DMS53 treated with DMSO at 0.1 percent for 48 hours (cell line): ENCODE results near the gene BLVRB.
"Not testable (repeated sequence)": the region's sequence is repeated elsewhere in the genome, so short reads cannot be mapped to it uniquely, and the experiment has no call there.

Experiments used
- DNase-seq: peaks from one replicate; lab custom pipeline; 2025; ENCODE audit not compliant: unreplicated experiment; lab: John Stamatoyannopoulos, UW

Gene BLVRB

GRCh38 chr19:40489882-40490230 lies 24.3 kb upstream of the BLVRB start:
- no peak for DNase-seq

- no peak for DNase-seq
Observed at GRCh38 chr19:40486017-40486416, 20.5 kb upstream of the BLVRB start.

GRCh38 chr19:40475878-40476644 lies 10.5 kb upstream of the BLVRB start:
- not testable (repeated sequence) for DNase-seq

- no peak for DNase-seq
Observed at GRCh38 chr19:40474737-40475136, 9.2 kb upstream of the BLVRB start.

GRCh38 chr19:40472516-40472915 lies 7.0 kb upstream of the BLVRB start:
- no peak for DNase-seq

- DNase-seq, result no peak
Observed at GRCh38 chr19:40471111-40471510, 5.6 kb upstream of the BLVRB start.

- no peak for DNase-seq
Observed at GRCh38 chr19:40469011-40469410, 3.5 kb upstream of the BLVRB start.

GRCh38 chr19:40466985-40467734 lies 1.6 kb upstream of the BLVRB start, which contains the start of gene SPTBN4:
Gene SPTBN4, plus strand, starts transcription at chr19:40467001. Its CDS starts 5,621 bp downstream, at chr19:40472622.
- DNase-seq, result no peak

GRCh38 chr19:40466219-40466984 lies 857 bp upstream of the BLVRB start:
- DNase-seq, result peak; percentile 39

- peak; percentile 49 for DNase-seq
Observed at GRCh38 chr19:40465025-40465556, 454 bp downstream of the BLVRB start.

- peak; percentile 90 for DNase-seq
Observed at GRCh38 chr19:40464059-40465024, 1.2 kb downstream of the BLVRB start.

- DNase-seq, result not testable (repeated sequence)
Observed at GRCh38 chr19:40463587-40464037, 1.9 kb downstream of the BLVRB start.

- DNase-seq, result no peak
Observed at GRCh38 chr19:40461669-40462221, 3.8 kb downstream of the BLVRB start.

GRCh38 chr19:40460185-40460584 lies 5.4 kb downstream of the BLVRB start:
- DNase-seq, result no peak

GRCh38 chr19:40458597-40458974 lies 7.0 kb downstream of the BLVRB start:
- DNase-seq, result no peak

- DNase-seq, result no peak
Observed at GRCh38 chr19:40457953-40458596, 7.5 kb downstream of the BLVRB start.

GRCh38 chr19:40457048-40457447 lies 8.5 kb downstream of the BLVRB start:
- no peak for DNase-seq

- DNase-seq, result not testable (repeated sequence)
Observed at GRCh38 chr19:40453943-40454342, 11.6 kb downstream of the BLVRB start.

- no peak for DNase-seq
Observed at GRCh38 chr19:40453151-40453735, 12.3 kb downstream of the BLVRB start.
